GM23248 (cell line): ENCODE data around the gene DEFB113. TPM values are rescaled to one million over a fixed set of nuclear protein-coding genes. Genes with fewer than 3 reads are reported as not detected.

Experiments used
- DNase-seq: peaks from one replicate; pipeline ENCODE4 v3.0.0-alpha.2; 2015
- H2AFZ ChIP-seq: fragments of 200-600 bp; sonication (generic); 2 replicates; pipeline ENCODE4 v1.6.1; 2016; ENCODE audit warnings: antibody characterized with exemption
- H3F3A ChIP-seq: fragments of 200-600 bp; sonication (generic); 2 replicates; pipeline ENCODE4 v1.6.1; 2016; ENCODE audit warnings: mild to moderate bottlenecking, antibody characterized with exemption, mixed run types; ENCODE audit not compliant: insufficient read depth
- H3K27ac ChIP-seq: fragments of 200-600 bp; sonication (generic); 2 replicates; pipeline ENCODE4 v1.5.1; 2016; ENCODE audit warnings: mild to moderate bottlenecking
- H3K27me3 ChIP-seq: fragments of 200-600 bp; sonication (generic); replicated peaks from 2 replicates; pipeline ENCODE4 v1.6.1; 2016; ENCODE audit warnings: mild to moderate bottlenecking; ENCODE audit not compliant: insufficient read depth
- H3K36me3 ChIP-seq: fragments of 200-600 bp; sonication (generic); 2 replicates; pipeline ENCODE4 v1.6.1; 2016; ENCODE audit warnings: low read depth, mild to moderate bottlenecking
- H3K4me1 ChIP-seq: fragments of 200-600 bp; sonication (generic); 2 replicates; pipeline ENCODE4 v1.6.1; 2016; ENCODE audit warnings: mild to moderate bottlenecking; ENCODE audit not compliant: insufficient read depth
- H3K4me2 ChIP-seq: fragments of 200-600 bp; sonication (generic); one replicate; pipeline ENCODE4 v1.6.1; 2016; ENCODE audit warnings: mild to moderate bottlenecking; ENCODE audit not compliant: unreplicated experiment
- H3K4me3 ChIP-seq: fragments of 200-600 bp; sonication (generic); 2 replicates; pipeline ENCODE4 v1.5.1; 2016; ENCODE audit warnings: mild to moderate bottlenecking
- H3K79me2 ChIP-seq: fragments of 200-600 bp; sonication (generic); 2 replicates; pipeline ENCODE4 v1.6.1; 2016; ENCODE audit warnings: mild to moderate bottlenecking; ENCODE audit not compliant: insufficient read depth
- H3K9ac ChIP-seq: fragments of 200-600 bp; sonication (generic); 2 replicates; pipeline ENCODE4 v1.6.1; 2016; ENCODE audit warnings: mild to moderate bottlenecking
- H3K9me2 ChIP-seq: fragments of 200-600 bp; sonication (generic); 2 replicates; pipeline ENCODE4 v1.6.1; 2016; ENCODE audit warnings: mixed run types, mild to moderate bottlenecking, moderate library complexity; ENCODE audit not compliant: insufficient read depth
- H3K9me3 ChIP-seq: fragments of 200-600 bp; sonication (generic); one replicate; pipeline ENCODE4 v1.6.1; 2017; ENCODE audit warnings: low read depth
- H4K20me1 ChIP-seq: fragments of 200-600 bp; sonication (generic); 2 replicates; pipeline ENCODE4 v1.6.0; 2016; ENCODE audit not compliant: insufficient read depth
- EZH2 ChIP-seq: fragments of 200-600 bp; sonication (generic); IDR thresholded peaks from 2 replicates; pipeline ENCODE4 v1.6.1; 2018; ENCODE audit warnings: antibody characterized with exemption, mild to moderate bottlenecking; ENCODE audit not compliant: insufficient read depth, poor library complexity, severe bottlenecking
- EZH2phosphoT487 ChIP-seq: fragments of 200-600 bp; sonication (generic); IDR thresholded peaks from 2 replicates; pipeline ENCODE4 v1.6.1; 2018; ENCODE audit warnings: antibody characterized with exemption, moderate library complexity, mild to moderate bottlenecking, low read depth; ENCODE audit not compliant: insufficient read depth
- WGBS, 2 experiments: methylation state at CpG; one replicate each; pipeline ENCODE4 v1.1.6; 2015 to 2017; ENCODE audit warnings: low lambda C conversion rate in 2 of 2, low coverage in 1 of 2; ENCODE audit errors: missing lambda C conversion rate in 2 of 2; 5-methylcytosine and 5-hydroxymethylcytosine counted together
- in situ Hi-C: fragments of 300-500 bp; cut with MboI; formaldehyde crosslinking; loops from 2 replicates; pipeline ENCODE4 v1.15.0; 2020
- polyA plus RNA-seq: library from polyadenylated mRNA; unstranded; fragments of >200 nt; fragmentation: Nextera tagmentation; extraction: Ambion mirVana; gene quantifications from 2 replicates; pipeline ENCODE4 v1.2.1, GENCODE V29; 2016
- total RNA-seq: library from RNA; depleted of rRNA; stranded (reverse); fragments of >200 nt; shearing (Covaris generic); gene quantifications from 2 replicates; pipeline ENCODE4 v1.2.3, GENCODE V29; 2014

DEFB113 gene
- total and polyA plus RNA-seq, 2 experiments from 2014 or later: not detected

DNA sequence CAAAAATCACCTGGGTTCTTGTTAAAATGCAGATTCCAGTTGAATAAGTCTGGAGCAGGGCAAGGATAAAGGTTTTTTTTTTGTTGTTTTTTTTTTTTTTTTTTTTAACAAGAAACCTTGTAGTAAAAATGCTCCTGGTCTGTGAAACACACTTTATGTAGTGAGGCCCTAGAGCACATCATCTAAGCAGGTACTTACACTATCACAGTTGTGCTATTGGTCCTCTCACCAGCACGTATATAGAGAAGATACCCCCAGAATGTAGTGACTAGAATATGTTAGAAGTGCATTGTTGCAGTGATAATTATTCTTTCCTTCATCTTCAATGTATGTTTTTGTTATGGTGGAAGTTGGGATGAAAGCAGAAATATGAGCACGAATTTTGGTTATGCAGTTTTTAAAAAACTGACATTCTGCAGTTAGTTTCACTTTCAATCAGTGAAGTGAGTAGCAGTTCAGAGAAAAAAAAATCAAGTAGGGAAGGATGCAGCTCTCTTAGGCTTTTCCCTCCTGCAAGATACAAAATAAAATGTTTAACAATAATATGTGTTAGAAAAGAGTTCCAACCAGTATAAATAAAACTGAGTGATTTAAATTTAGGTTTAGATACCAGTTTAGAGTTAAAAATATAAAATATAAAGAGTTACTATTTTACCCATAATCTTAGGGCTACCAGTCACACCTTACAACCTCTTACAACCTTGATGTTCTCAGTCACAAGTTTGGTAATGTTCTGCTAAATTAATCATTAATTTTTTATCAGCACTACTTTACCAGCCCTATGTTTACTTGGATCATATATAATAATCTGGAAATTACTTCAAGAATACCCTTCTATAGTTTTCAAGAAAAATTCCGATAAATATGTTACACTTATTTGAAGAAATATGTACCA is 9.2 kb upstream of the DEFB113 start:
- 4 to 5% methylated on average over 3 of the region's 3 CpGs for WGBS, 2 experiments
- no peaks in the 10 kb centered on the region for H3K79me2 ChIP-seq
- no peak overlapping the region for H2AFZ ChIP-seq
- H3K27me3 ChIP-seq: no peaks in the 10 kb centered on the region
- no peak overlapping the region for H3K4me2 ChIP-seq
- H3F3A ChIP-seq: no peaks in the 10 kb centered on the region
- in situ Hi-C loops: no loop called here
- DNase-seq: no peak
- no peak overlapping the region for H3K4me3 ChIP-seq
- no peak overlapping the region for H3K9ac ChIP-seq
- H3K9me3 ChIP-seq: no peaks in the 10 kb centered on the region
- H3K36me3 ChIP-seq: no peaks in the 10 kb centered on the region
- no peak for TF ChIP-seq EZH2
- TF ChIP-seq EZH2phosphoT487: no peak
- no peaks in the 10 kb centered on the region for H3K4me1 ChIP-seq
- H4K20me1 ChIP-seq: no peaks in the 10 kb centered on the region
- H3K9me2 ChIP-seq: no peaks in the 10 kb centered on the region
- H3K27ac ChIP-seq: no peak overlapping the region

DNA sequence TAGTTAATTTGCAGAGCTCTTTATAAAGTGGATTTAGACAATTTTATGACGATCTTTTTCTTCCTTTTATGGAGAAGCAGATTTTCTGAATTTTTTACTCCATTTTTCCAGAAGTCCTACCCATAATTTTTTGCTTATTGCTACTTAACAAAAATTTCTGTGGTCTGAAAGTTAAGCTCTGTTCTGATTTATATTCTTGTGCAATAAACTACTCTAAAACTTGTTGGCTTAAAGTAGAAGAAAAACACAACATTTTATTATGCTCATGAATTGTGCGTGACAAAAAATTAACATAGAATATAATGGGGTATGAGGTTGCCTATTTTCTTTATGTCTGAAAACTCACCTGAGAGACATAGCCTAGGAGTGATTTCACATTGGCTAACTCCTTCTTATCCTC is 2.6 kb downstream of the DEFB113 start:
- Histone ChIP-seq H3K36me3 (no peaks in the 10 kb centered on the region), H4K20me1 (no peaks in the 10 kb centered on the region), H3K9me3 (no peaks in the 10 kb centered on the region), H3K27ac (no peak overlapping the region), H3F3A (no peaks in the 10 kb centered on the region), H3K9me2 (no peaks in the 10 kb centered on the region; the same call in 1 of the 2 replicates), H3K4me3 (no peak overlapping the region), H3K9ac (no peak overlapping the region), H3K4me1 (no peaks in the 10 kb centered on the region), H2AFZ (no peak overlapping the region), H3K79me2 (no peaks in the 10 kb centered on the region), H3K4me2 (no peak overlapping the region), H3K27me3 (no peaks in the 10 kb centered on the region)
- WGBS, 2 experiments: 6 to 13% methylated on average over 2 of the region's 2 CpGs
- DNase-seq: no peak
- TF ChIP-seq EZH2: no peak
- no peak for TF ChIP-seq EZH2phosphoT487
- in situ Hi-C loops: no loop called here

DNA sequence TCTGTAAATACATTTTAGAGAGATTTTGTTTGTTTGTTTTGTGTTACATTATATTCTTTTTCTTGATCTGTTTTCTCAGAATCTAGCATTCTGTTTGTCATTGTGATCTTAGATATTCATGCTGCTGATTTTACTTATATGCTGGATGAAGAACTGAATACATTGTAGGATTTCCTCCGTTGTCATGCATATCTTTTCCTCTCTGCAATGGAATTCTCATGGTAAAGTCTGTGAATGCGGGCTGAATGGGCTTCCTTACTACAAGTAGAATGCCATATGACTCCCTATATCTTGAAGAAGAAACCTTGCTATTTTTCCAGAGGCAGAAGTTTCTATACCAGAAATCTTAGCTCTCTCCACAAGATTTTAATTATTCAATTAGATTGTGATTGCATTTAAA is 3.1 kb downstream of the DEFB113 start:
- Histone ChIP-seq H3K4me1 (no peaks in the 10 kb centered on the region), H3K4me3 (no peak overlapping the region), H3F3A (no peaks in the 10 kb centered on the region), H4K20me1 (no peaks in the 10 kb centered on the region), H3K27ac (no peak overlapping the region), H3K9ac (no peak overlapping the region), H3K27me3 (no peaks in the 10 kb centered on the region), H3K4me2 (no peak overlapping the region), H2AFZ (no peak overlapping the region), H3K79me2 (no peaks in the 10 kb centered on the region), H3K36me3 (no peaks in the 10 kb centered on the region), H3K9me3 (no peaks in the 10 kb centered on the region), H3K9me2 (no peaks in the 10 kb centered on the region; the same call in 1 of the 2 replicates)
- WGBS, 2 experiments: 8 to 10% methylated on average over 2 of the region's 2 CpGs
- no peak for DNase-seq
- no peak for TF ChIP-seq EZH2
- no peak for TF ChIP-seq EZH2phosphoT487
- in situ Hi-C loops: no loop called here

DNA sequence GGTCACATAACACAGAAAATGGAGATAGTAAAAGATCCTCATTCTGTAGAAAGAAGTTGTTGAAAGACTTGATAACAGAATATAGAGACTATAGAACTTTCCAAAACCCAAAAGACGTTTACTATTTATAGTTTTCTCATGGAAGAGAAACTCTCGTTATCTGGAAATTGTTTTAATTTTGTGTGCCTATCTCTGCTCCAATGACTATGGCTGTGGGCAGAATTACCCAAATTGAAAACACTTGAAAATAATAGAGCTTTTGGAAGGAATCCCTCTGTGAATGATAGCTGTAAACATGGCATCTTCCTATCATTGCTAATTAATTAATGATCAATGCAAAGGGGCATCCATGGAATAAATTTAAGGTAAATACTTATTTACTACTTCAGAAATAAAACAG is 5.4 kb downstream of the DEFB113 start, which contains the start of gene DEFB114:
Gene DEFB114 (minus strand): TSS at position 101 of the 400 bp plus-strand sequence. CDS start 59 bp downstream, at position 42.
- no peaks in the 10 kb centered on the region for H3F3A ChIP-seq
- H4K20me1 ChIP-seq: no peaks in the 10 kb centered on the region
- DNase-seq: no peak
- H2AFZ ChIP-seq: no peak within 1 kb of the TSS
- H3K9me2 ChIP-seq: no peaks in the 10 kb centered on the region; the same call in 1 of the 2 replicates
- H3K27ac ChIP-seq: no peak within 1 kb of the TSS
- no peak within 1 kb of the TSS for H3K4me3 ChIP-seq
- no peaks in the 10 kb centered on the region for H3K4me1 ChIP-seq
- H3K27me3 ChIP-seq: no peaks in the 10 kb centered on the region
- no peak within 1 kb of the TSS for H3K4me2 ChIP-seq
- TF ChIP-seq EZH2phosphoT487 (no peak), EZH2 (no peak)
- H3K36me3 ChIP-seq: no peaks in the 10 kb centered on the region
- no peaks in the 10 kb centered on the region for H3K79me2 ChIP-seq
- 9 to 11% methylated on average over 2 of the region's 2 CpGs for WGBS, 2 experiments
- H3K9me3 ChIP-seq: no peaks in the 10 kb centered on the region
- no peak within 1 kb of the TSS for H3K9ac ChIP-seq
- in situ Hi-C loops: no loop called here
